Karpas-422 (cell line): ENCODE results near the gene POLDIP2. TPM values are rescaled to one million over a fixed set of nuclear protein-coding genes. Genes with fewer than 3 reads are reported as not detected.

Experiments
- DNase-seq: peaks from one replicate; pipeline ENCODE4 v3.0.0-alpha.2; 2015
- H2AFZ ChIP-seq: fragments of 200-600 bp; sonication (generic); 2 replicates; pipeline ENCODE4 v1.6.1; 2014; ENCODE audit warnings: antibody characterized with exemption, low read length, mixed read lengths
- H3K27ac ChIP-seq: fragments of 200-600 bp; sonication (generic); 2 replicates; pipeline ENCODE4 v1.5.1; 2014; ENCODE audit warnings: mild to moderate bottlenecking, low read length, moderate library complexity
- H3K27me3 ChIP-seq: fragments of 200-600 bp; sonication (generic); 2 replicates; pipeline ENCODE4 v1.6.1; 2014; ENCODE audit warnings: low read length, mixed read lengths
- H3K36me3 ChIP-seq: fragments of 200-600 bp; sonication (generic); 2 replicates; pipeline ENCODE4 v1.6.1; 2014; ENCODE audit warnings: low read length, mixed read lengths; ENCODE audit not compliant: insufficient read depth
- H3K4me1 ChIP-seq: fragments of 200-600 bp; sonication (generic); 2 replicates; pipeline ENCODE4 v1.6.1; 2014; ENCODE audit warnings: mild to moderate bottlenecking, low read length, mixed read lengths
- H3K4me2 ChIP-seq: fragments of 200-600 bp; sonication (generic); 2 replicates; pipeline ENCODE4 v1.6.1; 2014; ENCODE audit warnings: low read length, low read depth, mild to moderate bottlenecking; ENCODE audit not compliant: poor library complexity, severe bottlenecking
- H3K4me3 ChIP-seq: fragments of 200-600 bp; sonication (generic); 2 replicates; pipeline ENCODE4 v1.5.1; 2014; ENCODE audit warnings: mild to moderate bottlenecking, antibody characterized with exemption, low read length, mixed read lengths
- H3K79me2 ChIP-seq: fragments of 200-600 bp; sonication (generic); 2 replicates; pipeline ENCODE4 v1.6.1; 2014; ENCODE audit warnings: mild to moderate bottlenecking, low read length, mixed read lengths
- H3K9ac ChIP-seq: fragments of 200-600 bp; sonication (generic); 2 replicates; pipeline ENCODE4 v1.6.0; 2014; ENCODE audit warnings: low read length
- H3K9me2 ChIP-seq: fragments of 200-600 bp; sonication (generic), shearing (Covaris generic); replicated peaks from 2 replicates; pipeline ENCODE4 v1.6.0; 2014; ENCODE audit warnings: mild to moderate bottlenecking, low read length, moderate library complexity; ENCODE audit not compliant: insufficient read depth
- H3K9me3 ChIP-seq: fragments of 300-700, 200-600 bp; sonication (generic); 2 replicates; pipeline ENCODE4 v1.6.1; 2014; ENCODE audit warnings: low read length, mixed read lengths
- H4K20me1 ChIP-seq: fragments of 200-600 bp; sonication (generic); 2 replicates; pipeline ENCODE4 v1.6.1; 2014; ENCODE audit warnings: mild to moderate bottlenecking, antibody characterized with exemption, low read length, low read depth; ENCODE audit not compliant: insufficient read depth
- total RNA-seq: library from RNA; depleted of rRNA; stranded (reverse); fragments of >200 nt; shearing (Covaris generic); gene quantifications from 2 replicates; pipeline ENCODE4 v1.2.3, GENCODE V29; 2014; ENCODE audit warnings: low replicate concordance

POLDIP2 gene
- total RNA-seq, 1 experiment from 2014 or later = 71.1 TPM

DNA sequence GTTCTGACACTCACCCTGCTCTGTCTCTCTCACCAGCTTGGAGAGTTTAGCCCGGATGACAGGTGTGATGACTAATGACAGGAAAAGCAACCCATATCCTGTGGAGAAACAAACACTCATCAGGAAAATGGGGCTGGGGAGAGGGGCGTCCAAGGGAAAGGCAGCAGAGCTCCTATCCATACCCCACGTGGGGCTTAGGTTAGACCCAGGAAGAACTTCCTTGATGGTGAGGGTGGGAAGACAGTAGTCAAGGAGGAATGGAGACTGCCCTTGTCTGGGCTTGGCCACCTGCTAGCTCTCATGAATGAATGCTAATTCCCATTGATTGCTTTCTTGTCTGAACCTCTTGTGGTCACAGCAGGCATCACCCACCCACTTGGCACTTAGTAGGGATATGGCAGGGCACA is 44.9 kb upstream of the POLDIP2 start:
- Histone ChIP-seq H3K9ac (no peak overlapping the region), H3K4me1 (peaks cover 13% of the 10 kb centered on the region), H2AFZ (no peak overlapping the region), H3K9me2 (no peaks in the 10 kb centered on the region), H3K27me3 (no peaks in the 10 kb centered on the region), H4K20me1 (peaks cover 10% of the 10 kb centered on the region; the same call in 1 of the 2 replicates), H3K4me3 (no peak overlapping the region), H3K36me3 (peaks cover 4% of the 10 kb centered on the region; the same call in 1 of the 2 replicates), H3K4me2 (no peak overlapping the region), H3K79me2 (no peaks in the 10 kb centered on the region), H3K27ac (no peak overlapping the region), H3K9me3 (no peaks in the 10 kb centered on the region)
- peak; percentile 55 for DNase-seq

DNA sequence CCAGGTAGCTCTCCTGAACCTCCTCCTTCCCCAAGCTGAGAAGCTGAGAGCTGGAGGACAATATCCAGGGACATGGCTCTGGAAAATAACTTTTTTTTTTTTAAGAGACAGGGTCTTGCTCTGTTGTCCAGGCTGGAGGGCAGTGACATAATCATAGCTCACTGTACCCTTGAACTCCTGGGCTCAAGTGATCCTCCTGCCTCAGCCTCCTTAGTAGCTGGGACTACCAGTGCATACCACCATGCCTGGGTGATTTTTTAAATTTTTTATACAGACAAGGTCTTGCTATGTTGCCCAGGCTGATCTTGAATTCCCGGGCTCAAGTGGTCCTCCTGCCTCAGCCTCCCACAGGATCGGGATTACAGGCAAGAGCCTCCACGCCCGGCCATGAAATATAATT is 42.5 kb upstream of the POLDIP2 start:
- Histone ChIP-seq H3K27ac (no peak overlapping the region), H2AFZ (no peak overlapping the region), H3K9me2 (no peaks in the 10 kb centered on the region), H3K4me1 (no peaks in the 10 kb centered on the region), H3K4me2 (no peak overlapping the region), H3K9me3 (no peaks in the 10 kb centered on the region), H3K4me3 (no peak overlapping the region), H3K9ac (no peak overlapping the region), H3K79me2 (no peaks in the 10 kb centered on the region), H3K27me3 (no peaks in the 10 kb centered on the region), H4K20me1 (peaks cover 13% of the 10 kb centered on the region; the same call in 1 of the 2 replicates), H3K36me3 (peaks cover 16% of the 10 kb centered on the region)
- no peak for DNase-seq

GRCh38 chr17:28398280-28398981 is 41.1 kb upstream of the POLDIP2 start:
- Histone ChIP-seq H3K27me3 (no peaks in the 10 kb centered on the region), H3K79me2 (no peaks in the 10 kb centered on the region), H2AFZ (no peak overlapping the region), H3K4me2 (no peak overlapping the region), H3K27ac (no peak overlapping the region), H3K9me2 (no peaks in the 10 kb centered on the region), H3K4me1 (no peaks in the 10 kb centered on the region), H4K20me1 (peaks cover 13% of the 10 kb centered on the region; the same call in 1 of the 2 replicates), H3K9ac (no peak overlapping the region), H3K9me3 (no peaks in the 10 kb centered on the region), H3K4me3 (no peak overlapping the region), H3K36me3 (peaks cover 26% of the 10 kb centered on the region)
- no peak for DNase-seq

DNA sequence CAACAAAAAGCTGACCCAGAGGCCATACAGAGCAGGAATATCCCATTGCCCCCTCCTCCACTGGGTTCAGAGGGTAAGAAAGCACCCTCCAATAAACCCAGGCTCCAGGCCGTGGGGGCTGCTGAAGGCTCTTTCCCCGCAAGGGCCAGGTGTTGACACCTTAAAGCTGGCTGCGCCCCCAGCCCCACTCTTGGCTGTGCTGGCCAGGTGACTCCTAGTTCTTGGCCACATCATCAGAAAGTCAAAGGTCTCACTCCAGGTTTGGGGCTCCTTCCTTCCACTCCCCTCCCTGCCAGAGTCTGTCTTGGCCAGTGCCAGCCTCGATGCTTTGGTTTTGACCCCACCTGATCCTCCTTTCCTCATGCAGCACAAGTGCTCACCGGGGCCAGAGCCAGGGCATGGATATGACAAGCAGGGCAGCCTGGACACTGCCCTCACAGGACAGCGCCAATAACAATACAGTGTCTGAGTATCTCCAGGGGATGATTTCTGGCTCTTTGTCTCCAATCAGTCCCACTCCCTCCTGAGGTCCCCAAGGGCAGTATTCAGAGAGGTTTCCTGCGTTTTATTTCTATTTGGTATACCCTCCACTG is 40.5 kb upstream of the POLDIP2 start:
- no peaks in the 10 kb centered on the region for H3K9me2 ChIP-seq
- H3K9ac ChIP-seq = no peak overlapping the region
- H3K36me3 ChIP-seq = peaks cover 29% of the 10 kb centered on the region
- H3K27ac ChIP-seq = no peak overlapping the region
- H3K4me3 ChIP-seq = no peak overlapping the region
- peaks cover 13% of the 10 kb centered on the region; the same call in 1 of the 2 replicates for H4K20me1 ChIP-seq
- H3K27me3 ChIP-seq = no peaks in the 10 kb centered on the region
- no peaks in the 10 kb centered on the region for H3K79me2 ChIP-seq
- no peaks in the 10 kb centered on the region for H3K4me1 ChIP-seq
- no peak overlapping the region for H3K4me2 ChIP-seq
- no peak for DNase-seq
- no peaks in the 10 kb centered on the region for H3K9me3 ChIP-seq
- no peak overlapping the region for H2AFZ ChIP-seq

DNA sequence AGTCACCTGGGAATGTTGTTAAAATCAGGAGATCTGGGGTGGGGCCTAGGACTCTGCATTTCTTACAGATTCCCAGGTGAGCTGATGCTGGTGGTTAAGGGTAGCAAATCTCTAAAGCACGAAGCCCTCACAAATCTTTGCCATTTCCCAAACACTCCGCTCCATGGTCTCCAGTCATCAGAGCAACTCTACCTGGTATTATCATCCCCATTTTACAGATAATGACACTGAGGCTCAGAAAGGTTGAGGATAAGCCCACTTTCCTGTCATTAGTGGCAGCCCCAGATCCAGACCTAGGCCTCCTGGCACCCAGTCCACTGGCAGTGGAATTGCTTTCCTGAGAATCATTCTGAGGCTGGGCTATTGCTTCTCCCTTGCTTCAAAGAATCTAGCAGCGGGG is 39.9 kb upstream of the POLDIP2 start:
- Histone ChIP-seq H3K4me3 (no peak overlapping the region), H3K9me3 (no peaks in the 10 kb centered on the region), H3K4me2 (no peak overlapping the region), H3K79me2 (no peaks in the 10 kb centered on the region), H3K4me1 (no peaks in the 10 kb centered on the region), H4K20me1 (peaks cover 13% of the 10 kb centered on the region; the same call in 1 of the 2 replicates), H2AFZ (no peak overlapping the region), H3K9me2 (no peaks in the 10 kb centered on the region), H3K27ac (no peak overlapping the region), H3K36me3 (peaks cover 31% of the 10 kb centered on the region), H3K27me3 (no peaks in the 10 kb centered on the region), H3K9ac (no peak overlapping the region)
- no peak for DNase-seq

- no peak overlapping the region for H3K4me3 ChIP-seq
- H3K27ac ChIP-seq = no peak overlapping the region
- no peak overlapping the region for H3K9ac ChIP-seq
- peaks cover 13% of the 10 kb centered on the region; the same call in 1 of the 2 replicates for H4K20me1 ChIP-seq
- no peaks in the 10 kb centered on the region for H3K9me3 ChIP-seq
- H3K36me3 ChIP-seq = peaks cover 31% of the 10 kb centered on the region
- no peaks in the 10 kb centered on the region for H3K9me2 ChIP-seq
- H2AFZ ChIP-seq = no peak overlapping the region
- no peak overlapping the region for H3K4me2 ChIP-seq
- H3K27me3 ChIP-seq = no peaks in the 10 kb centered on the region
- H3K79me2 ChIP-seq = no peaks in the 10 kb centered on the region
- no peak for DNase-seq
- no peaks in the 10 kb centered on the region for H3K4me1 ChIP-seq
These were observed 39.4 kb upstream of the POLDIP2 start for GRCh38 chr17:28396635-28397239.

DNA sequence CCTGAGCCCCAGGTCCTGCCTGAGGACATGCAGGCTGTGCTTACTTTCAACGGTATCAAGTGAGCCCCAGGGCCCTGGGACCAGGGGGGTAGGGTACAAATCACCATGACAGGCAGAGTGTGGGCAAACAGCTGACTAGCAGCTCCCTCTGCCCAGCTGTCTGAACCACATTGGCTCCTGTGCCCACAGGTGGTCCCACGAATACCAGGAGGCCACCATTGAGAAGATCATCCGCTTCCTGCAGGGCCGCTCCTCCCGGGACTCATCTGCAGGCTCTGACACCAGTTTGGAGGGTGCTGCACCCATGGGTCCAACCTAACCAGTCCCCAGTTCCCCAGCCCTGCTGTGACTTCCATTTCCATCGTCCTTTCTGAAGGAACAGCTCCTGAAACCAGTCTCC is 38.6 kb upstream of the POLDIP2 start:
- no peak overlapping the region for H3K4me2 ChIP-seq
- peaks cover 13% of the 10 kb centered on the region; the same call in 1 of the 2 replicates for H4K20me1 ChIP-seq
- no peaks in the 10 kb centered on the region for H3K9me3 ChIP-seq
- no peaks in the 10 kb centered on the region for H3K9me2 ChIP-seq
- H3K36me3 ChIP-seq = peaks cover 33% of the 10 kb centered on the region
- H3K79me2 ChIP-seq = no peaks in the 10 kb centered on the region
- no peak overlapping the region for H3K4me3 ChIP-seq
- H3K9ac ChIP-seq = no peak overlapping the region
- H3K4me1 ChIP-seq = no peaks in the 10 kb centered on the region
- H3K27ac ChIP-seq = no peak overlapping the region
- H2AFZ ChIP-seq = no peak overlapping the region
- H3K27me3 ChIP-seq = no peaks in the 10 kb centered on the region
- DNase-seq = no peak

GRCh38 chr17:28395426-28395825 is 38.1 kb upstream of the POLDIP2 start:
- Histone ChIP-seq H3K4me1 (no peaks in the 10 kb centered on the region), H3K4me3 (no peak overlapping the region), H3K9me3 (no peaks in the 10 kb centered on the region), H3K9ac (no peak overlapping the region), H3K4me2 (no peak overlapping the region), H2AFZ (no peak overlapping the region), H3K27ac (no peak overlapping the region), H3K79me2 (no peaks in the 10 kb centered on the region), H3K9me2 (no peaks in the 10 kb centered on the region), H3K27me3 (no peaks in the 10 kb centered on the region), H4K20me1 (peaks cover 13% of the 10 kb centered on the region; the same call in 1 of the 2 replicates), H3K36me3 (peaks cover 38% of the 10 kb centered on the region)
- no peak for DNase-seq
